NOMO-1 treated with DMSO at 0.1 percent for 48 hours (cell line): ENCODE results near the gene PCDHGA2.
"Not testable (repeated sequence)": the region's sequence is repeated elsewhere in the genome, so short reads cannot be mapped to it uniquely, and the experiment has no call there.

ENCODE experiments used
- DNase-seq: peaks from one replicate; lab custom pipeline; 2025; ENCODE audit not compliant: unreplicated experiment; lab: John Stamatoyannopoulos, UW

Gene PCDHGA2

DNA sequence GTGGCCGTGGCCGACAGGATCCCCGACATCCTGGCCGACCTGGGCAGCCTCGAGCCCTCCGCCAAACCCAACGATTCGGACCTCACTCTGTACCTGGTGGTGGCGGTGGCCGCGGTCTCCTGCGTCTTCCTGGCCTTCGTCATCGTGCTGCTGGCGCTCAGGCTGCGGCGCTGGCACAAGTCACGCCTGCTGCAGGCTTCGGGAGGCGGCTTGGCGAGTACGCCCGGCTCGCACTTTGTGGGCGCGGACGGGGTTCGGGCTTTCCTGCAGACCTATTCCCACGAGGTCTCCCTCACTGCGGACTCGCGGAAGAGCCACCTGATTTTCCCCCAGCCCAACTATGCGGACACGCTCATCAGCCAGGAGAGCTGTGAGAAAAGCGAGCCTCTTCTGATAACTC lies 7.5 kb downstream of the PCDHGA2 start:
- DNase-seq: not testable (repeated sequence)

DNA sequence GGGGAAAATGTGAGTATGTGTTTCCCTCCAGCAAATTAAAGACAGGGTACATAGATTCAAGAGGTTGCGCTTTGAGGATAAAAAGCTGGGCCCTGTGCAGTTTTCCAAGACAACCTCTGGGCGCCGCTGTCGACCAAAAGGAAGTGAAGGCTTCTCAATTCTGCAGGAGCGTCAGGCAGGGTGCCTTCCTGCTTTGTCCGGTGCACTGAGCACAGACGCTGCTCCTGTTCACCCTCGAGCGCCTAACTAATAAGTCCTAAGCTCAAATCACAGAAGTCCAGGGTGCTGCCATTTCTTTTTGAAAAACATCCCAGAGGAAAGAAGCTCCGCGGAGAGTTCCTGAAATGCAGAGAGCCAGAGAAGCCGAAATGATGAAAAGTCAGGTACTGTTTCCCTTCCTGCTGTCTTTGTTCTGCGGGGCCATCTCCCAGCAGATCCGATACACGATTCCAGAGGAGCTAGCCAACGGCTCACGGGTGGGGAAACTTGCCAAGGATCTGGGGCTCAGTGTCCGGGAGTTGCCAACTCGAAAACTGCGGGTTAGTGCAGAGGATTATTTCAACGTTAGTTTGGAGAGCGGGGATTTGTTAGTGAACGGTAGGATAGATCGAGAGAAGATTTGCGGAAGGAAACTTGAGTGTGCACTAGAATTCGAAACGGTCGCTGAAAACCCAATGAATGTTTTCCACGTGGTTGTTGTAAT lies 11.5 kb downstream of the PCDHGA2 start, which contains the start of gene PCDHGB1:
TSS of gene PCDHGB1 (plus strand) at position 183 of the 703 bp plus-strand sequence. CDS start at position 345, 162 bp downstream.
- DNase-seq: no peak

DNA sequence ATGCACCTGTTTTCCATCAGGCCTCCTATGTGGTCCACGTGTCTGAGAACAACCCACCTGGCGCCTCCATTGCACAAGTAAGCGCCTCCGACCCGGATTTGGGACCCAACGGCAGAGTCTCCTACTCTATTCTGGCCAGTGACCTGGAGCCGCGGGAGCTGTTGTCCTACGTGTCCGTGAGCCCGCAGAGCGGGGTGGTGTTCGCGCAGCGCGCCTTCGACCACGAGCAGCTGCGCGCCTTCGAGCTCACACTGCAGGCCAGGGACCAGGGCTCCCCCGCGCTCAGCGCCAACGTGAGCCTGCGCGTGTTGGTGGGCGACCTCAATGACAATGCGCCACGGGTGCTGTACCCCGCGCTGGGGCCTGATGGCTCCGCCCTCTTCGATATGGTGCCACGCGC lies 13.0 kb downstream of the PCDHGA2 start:
- no peak for DNase-seq

DNA sequence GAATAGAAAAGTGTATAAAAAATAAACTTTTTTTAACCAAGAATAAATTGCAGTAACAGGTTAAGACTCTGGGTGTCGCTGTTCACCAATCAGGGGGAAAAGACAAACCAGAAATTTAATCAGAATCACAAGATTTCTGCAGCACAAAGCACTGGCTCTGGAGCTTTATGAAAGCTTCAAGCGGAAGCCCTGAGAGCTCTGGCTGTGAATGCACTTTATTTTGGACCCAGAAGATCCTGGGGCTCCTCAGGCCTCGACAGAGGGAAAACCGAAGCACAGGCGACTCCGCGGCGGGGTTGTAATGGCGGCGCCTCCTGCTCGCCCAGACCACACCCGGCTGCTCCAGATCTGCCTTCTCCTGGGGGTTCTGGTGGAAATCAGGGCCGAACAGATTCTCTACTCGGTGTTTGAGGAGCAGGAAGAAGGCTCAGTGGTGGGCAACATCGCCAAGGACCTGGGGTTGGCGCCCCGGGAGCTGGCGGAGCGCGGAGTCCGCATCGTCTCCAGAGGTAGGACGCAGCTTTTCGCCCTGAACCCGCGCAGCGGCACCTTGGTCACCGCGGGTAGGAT lies 16.4 kb downstream of the PCDHGA2 start, which contains the start of gene PCDHGA4:
TSS of gene PCDHGA4 (plus strand) at position 122 of the 570 bp plus-strand sequence. CDS start at position 209, 87 bp downstream.
- no peak for DNase-seq

DNA sequence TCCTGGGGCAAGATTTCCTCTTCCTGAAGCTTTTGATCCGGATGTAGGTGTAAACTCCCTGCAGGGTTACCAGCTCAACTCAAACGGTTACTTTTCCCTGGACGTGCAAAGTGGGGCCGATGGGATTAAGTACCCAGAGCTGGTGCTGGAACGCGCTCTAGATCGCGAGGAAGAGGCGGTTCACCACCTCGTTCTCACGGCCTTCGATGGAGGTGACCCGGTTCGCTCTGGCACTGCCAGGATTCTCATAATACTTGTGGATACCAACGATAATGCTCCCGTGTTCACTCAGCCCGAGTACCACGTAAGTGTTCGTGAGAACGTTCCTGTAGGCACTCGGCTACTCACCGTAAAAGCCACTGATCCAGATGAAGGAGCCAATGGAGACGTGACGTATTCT lies 17.1 kb downstream of the PCDHGA2 start:
- no peak for DNase-seq

DNA sequence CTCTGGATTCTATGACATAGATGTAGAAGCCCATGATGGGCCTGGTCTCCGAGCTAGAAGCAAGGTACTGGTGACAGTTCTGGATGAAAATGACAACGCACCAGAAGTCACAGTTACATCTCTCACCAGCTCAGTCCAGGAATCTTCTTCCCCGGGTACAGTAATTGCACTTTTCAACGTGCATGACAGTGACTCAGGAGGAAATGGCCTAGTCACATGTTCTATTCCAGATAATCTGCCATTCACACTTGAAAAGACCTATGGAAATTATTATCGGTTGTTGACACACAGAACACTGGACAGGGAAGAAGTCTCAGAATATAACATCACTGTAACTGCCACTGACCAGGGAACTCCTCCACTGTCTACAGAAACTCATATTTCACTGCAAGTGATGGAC lies 17.6 kb downstream of the PCDHGA2 start:
- DNase-seq: no peak

DNA sequence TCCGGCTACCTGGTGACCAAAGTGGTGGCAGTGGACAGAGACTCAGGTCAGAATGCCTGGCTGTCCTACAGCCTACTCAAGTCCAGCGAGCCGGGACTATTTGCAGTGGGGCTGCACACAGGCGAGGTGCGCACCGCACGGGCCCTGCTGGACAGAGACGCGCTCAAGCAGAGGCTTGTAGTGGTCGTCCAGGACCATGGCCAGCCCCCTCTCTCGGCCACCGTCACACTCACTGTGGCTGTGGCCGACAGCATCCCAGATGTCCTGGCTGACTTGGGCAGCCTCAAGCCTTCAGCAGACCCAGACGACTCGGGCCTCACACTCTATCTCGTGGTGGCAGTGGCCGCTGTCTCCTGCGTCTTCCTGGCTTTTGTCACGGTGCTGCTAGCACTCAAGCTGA lies 18.4 kb downstream of the PCDHGA2 start:
- DNase-seq: no peak

DNA sequence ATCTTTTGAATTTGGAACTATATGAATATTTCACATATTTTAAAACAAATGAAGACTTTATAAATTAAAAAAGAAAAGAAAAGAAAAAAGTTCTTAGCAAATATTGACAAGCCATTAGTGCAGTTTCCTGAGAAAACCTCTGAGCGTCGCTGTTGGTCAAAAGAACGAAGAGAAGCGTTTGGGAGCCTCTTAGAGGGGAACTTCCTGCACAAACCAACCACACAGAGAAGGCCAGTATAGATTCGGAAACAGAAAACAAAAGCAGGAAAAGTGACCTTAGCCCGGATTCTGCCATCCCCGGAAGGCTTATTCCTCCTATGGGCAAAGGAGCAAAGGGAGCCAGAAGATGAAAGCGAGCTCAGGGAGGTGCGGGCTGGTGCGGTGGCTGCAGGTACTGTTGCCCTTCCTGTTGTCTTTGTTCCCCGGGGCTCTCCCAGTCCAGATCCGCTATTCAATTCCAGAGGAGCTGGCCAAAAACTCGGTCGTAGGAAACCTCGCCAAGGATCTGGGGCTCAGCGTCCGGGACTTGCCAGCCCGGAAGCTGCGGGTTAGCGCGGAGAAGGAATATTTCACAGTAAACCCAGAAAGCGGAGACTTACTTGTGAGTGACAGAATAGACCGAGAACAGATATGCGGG lies 21.3 kb downstream of the PCDHGA2 start, which contains the start of gene PCDHGB2:
TSS of gene PCDHGB2 (plus strand) at position 205 of the 637 bp plus-strand sequence. CDS start at position 347, 142 bp downstream.
- peak; percentile 65 for DNase-seq

DNA sequence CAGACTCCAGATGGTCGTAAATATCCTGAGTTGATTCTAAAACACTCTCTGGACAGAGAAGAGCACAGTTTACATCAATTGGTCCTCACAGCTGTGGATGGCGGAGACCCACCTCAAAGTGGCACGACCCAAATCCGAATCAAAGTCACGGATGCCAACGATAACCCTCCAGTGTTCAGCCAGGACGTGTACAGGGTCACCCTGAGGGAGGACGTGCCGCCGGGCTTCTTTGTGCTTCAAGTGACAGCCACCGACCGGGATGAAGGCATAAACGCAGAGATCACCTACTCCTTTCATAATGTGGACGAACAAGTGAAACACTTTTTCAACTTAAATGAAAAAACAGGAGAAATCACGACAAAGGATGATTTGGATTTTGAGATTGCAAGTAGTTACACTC lies 22.1 kb downstream of the PCDHGA2 start:
- DNase-seq: no peak

DNA sequence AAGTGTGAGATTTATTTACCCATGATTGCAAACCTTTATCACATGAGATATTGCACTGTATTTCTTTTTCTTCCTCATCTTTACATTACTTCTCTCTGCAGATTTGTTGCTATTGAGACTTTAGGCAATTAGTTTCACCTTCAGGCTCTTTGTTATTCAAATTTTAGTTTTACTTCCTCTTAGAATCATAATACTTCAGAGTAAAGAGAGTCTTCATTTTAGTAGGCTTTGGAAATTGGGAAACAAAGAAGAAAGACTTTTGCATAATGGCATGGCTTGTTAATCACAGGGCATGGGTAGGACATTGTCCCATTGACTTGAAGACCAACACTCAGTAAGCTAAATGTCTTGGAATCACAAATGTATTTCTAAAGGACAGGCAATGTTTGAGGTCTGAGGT lies 24.2 kb downstream of the PCDHGA2 start:
- DNase-seq: no peak

DNA sequence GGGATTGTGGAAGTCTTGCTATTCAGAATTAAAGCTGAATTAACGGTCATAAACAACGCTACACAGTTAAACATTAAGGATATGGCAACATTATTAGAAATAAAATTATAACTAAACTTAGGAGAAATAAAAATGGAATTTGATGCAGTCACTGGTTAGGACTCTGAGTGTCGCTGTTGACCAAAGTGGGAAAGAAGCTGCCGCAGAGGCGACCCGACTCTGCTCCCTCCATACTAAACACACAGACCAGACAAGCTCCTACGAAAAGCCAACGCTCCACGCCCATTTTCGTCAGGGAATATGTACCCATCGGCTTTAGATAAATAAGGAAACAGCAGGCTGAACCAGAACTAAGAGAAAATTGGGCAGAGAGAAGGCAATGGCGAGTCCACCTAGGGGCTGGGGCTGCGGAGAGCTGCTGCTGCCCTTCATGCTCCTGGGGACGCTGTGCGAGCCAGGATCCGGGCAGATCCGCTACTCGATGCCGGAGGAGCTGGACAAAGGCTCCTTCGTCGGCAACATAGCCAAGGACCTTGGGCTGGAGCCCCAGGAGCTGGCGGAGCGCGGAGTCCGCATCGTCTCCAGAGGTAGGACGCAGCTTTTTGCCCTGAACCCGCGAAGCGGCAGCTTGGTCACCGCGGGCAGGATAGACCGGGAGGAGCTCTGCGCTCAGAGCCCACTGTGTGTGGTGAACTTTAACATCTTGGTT lies 25.5 kb downstream of the PCDHGA2 start, which contains the start of gene PCDHGA5:
TSS of gene PCDHGA5 (plus strand) at position 211 of the 709 bp plus-strand sequence. CDS start at position 380, 169 bp downstream.
- no peak for DNase-seq

DNA sequence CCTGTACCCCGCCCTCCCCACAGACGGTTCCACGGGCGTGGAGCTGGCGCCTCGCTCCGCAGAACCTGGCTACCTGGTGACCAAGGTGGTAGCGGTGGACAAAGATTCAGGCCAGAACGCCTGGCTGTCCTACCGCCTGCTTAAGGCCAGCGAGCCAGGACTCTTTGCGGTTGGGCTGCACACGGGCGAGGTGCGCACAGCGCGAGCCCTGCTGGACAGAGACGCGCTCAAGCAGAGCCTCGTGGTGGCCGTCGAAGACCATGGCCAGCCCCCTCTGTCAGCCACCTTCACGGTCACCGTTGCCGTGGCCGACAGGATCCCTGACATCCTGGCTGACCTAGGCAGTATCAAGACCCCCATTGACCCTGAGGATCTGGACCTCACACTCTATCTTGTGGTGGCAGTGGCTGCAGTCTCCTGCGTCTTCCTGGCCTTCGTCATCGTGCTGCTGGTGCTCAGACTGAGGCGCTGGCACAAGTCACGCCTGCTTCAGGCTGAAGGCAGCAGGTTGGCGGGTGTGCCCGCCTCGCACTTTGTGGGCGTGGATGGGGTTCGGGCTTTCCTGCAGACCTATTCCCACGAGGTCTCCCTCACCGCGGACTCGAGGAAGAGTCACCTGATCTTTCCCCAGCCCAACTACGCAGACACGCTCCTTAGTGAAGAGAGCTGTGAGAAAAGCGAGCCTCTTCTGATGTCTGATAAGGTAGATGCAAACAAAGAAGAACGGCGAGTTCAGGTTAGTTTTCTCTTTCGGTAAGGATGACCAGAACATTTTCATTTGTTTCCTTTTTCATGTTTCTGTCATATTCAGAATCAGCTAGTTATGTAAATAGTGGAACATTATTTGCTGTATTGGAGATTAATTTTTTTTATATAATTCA lies 27.7 kb downstream of the PCDHGA2 start:
- no peak for DNase-seq

DNA sequence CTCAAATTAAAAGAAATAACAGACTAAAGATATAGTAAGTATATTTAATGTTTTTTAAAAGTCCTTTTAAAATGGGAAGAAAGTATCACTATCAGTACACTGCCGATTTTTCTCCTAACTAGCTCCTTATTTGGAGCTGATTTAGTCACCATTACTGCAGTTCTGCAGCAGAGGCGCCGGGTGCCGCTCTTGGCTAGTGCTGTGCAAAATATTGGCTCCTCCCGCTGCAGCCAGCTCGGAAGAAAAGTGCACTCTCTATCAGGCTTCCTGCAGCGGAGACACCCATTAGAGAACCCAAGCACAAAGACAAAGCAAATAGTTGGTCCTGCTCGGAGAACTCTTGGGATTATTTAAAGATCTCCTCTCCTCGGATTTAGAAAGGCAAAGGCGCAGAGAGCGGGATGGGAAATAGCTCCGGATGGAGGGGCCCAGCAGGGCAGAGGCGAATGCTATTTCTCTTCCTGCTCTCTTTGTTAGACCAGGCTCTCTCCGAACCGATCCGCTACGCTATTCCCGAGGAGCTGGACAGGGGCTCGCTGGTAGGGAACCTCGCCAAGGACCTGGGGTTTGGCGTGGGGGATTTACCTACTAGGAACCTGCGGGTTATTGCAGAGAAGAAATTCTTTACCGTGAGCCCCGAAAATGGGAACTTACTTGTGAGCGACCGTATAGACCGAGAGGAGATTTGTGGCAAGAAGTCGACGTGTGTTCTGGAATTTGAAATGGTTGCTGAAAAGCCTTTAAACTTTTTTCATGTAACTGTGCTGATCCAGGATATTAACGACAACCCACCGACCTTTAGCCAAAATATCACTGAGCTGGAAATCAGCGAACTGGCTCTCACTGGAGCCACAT lies 31.7 kb downstream of the PCDHGA2 start, which contains the start of gene PCDHGB3:
TSS of gene PCDHGB3 (plus strand) at position 249 of the 855 bp plus-strand sequence. CDS start at position 402, 153 bp downstream.
- peak; percentile 47 for DNase-seq

DNA sequence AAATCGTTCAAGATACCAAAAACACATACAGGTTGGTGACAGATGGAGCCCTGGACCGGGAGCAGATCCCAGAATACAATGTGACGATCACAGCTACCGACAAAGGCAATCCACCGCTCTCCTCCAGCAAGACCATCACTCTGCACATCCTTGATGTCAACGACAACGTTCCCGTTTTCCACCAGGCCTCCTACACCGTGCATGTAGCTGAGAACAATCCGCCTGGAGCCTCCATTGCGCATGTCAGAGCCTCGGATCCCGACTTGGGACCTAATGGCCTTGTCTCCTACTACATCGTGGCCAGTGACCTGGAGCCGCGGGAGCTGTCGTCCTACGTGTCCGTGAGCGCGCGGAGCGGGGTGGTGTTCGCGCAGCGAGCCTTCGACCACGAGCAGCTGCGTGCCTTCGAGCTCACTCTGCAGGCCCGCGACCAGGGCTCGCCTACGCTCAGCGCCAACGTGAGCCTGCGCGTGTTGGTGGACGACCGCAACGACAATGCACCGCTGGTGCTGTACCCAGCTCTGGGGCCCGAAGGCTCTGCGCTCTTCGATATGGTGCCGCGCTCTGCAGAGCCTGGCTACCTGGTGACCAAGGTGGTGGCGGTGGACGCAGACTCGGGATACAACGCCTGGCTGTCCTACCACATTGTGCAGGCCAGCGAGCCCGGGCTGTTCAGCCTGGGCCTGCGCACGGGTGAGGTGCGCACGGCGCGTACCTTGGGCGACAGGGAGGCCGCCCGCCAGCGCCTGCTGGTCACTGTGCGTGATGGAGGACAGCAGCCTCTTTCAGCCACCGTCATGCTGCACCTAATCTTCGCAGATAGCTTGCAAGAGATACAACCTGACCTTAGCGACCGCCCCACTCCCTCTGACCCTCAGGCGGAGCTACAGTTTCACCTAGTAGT lies 33.3 kb downstream of the PCDHGA2 start:
- no peak for DNase-seq

DNA sequence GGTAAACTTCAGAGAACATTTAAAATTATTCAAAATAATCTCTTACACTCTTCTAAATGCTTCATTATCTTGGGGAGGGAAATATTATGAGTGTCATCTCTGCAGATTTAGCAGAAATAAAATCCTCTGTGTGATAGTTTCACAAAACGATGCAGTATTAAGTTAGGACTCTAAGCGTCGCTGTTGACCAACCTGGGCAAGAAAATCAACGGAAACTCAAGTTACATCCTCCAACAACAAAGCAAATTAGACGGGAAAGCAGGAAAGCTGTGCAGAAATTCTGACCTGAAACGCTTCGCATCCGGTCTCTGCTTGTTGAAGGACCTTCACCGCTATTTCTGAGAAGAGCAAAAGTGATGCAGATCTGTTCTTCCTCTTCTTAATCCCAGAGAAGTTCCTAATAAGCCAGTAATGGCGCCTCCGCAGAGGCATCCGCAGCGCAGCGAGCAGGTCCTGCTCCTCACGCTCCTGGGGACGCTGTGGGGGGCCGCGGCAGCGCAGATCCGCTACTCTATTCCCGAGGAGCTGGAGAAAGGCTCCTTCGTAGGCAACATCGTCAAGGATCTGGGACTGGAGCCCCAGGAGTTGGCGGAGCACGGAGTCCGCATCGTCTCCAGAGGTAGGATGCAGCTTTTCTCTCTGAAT lies 35.2 kb downstream of the PCDHGA2 start, which contains the start of gene PCDHGA6:
TSS of gene PCDHGA6 (plus strand) at position 219 of the 645 bp plus-strand sequence. CDS start at position 412, 193 bp downstream.
- no peak for DNase-seq

DNA sequence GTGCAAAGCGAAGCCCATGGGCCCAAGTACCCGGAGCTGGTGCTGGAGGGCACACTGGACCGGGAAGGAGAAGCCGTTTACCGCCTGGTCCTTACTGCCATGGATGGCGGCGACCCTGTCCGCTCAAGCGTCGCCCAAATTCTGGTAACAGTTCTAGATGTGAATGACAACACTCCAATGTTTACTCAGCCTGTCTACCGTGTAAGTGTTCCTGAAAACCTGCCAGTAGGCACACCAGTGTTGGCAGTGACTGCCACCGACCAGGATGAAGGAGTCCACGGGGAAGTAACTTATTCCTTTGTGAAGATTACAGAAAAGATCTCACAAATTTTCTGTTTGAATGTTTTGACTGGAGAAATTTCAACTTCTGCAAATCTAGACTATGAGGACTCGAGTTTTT lies 36.1 kb downstream of the PCDHGA2 start:
- no peak for DNase-seq

DNA sequence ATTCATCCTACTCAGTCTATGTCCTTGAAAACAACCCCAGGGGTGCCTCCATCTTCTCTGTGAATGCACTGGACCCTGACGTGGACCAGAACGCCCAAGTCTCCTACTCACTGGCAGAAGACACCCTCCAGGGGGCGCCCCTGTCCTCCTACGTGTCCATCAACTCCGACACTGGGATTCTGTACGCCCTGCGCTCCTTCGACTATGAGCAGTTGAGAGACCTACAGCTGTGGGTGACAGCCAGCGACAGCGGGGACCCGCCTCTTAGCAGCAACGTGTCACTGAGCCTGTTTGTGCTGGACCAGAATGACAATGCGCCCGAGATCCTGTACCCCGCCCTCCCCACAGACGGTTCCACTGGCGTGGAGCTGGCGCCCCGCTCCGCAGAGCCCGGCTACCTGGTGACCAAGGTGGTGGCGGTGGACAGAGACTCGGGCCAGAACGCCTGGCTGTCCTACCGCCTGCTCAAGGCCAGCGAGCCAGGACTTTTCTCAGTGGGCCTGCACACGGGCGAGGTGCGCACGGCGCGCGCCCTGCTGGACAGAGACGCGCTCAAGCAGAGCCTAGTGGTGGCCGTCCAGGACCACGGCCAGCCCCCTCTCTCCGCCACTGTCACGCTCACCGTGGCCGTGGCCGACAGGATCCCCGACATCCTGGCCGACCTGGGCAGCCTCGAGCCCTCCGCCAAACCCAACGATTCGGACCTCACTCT lies 37.0 kb downstream of the PCDHGA2 start:
- DNase-seq: not testable (repeated sequence)
